Peyer's patch (tissue), 4 donors: ENCODE measurements around the gene CYS1.

Experiments used
- POLR2A ChIP-seq, 2 donors: fragments of 450-650 bp; IDR thresholded peaks; one replicate each; pipeline ENCODE4 v1.5.1; 2017; ENCODE audit warnings: antibody characterized with exemption in 2 of 2, mild to moderate bottlenecking in 2 of 2, moderate library complexity in 2 of 2
- TF ChIP-seq, protein P1 (sequence below), 6 experiments: fragments of 450-650 bp in 4 of 6; fragments of 200-600 bp in 2 of 6; sonication (generic) in 1 of 6; IDR thresholded peaks; one replicate each; pipeline ENCODE4 v1.5.1; 2017 to 2019; ENCODE audit warnings: antibody characterized with exemption in 6 of 6, mild to moderate bottlenecking in 3 of 6, moderate library complexity in 1 of 6

DNA sequence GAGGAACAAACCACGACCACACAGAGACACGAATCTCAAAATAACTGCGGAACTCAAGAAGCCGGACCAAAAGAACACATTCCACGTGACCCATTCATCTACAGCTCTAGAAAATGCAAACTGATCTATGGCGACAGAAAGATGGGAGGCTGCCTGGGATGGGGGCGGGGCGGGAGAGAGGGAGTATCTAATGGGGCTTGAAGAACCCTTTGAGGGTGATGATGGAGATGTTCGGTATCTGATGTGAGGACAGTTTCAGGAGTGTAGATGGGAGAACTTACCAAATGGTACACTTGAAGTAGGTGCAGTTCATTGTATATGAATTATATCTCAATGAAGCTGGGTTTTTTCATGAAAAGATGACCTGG lies 71.4 kb downstream of the CYS1 start:
- TF ChIP-seq, protein P1, sequence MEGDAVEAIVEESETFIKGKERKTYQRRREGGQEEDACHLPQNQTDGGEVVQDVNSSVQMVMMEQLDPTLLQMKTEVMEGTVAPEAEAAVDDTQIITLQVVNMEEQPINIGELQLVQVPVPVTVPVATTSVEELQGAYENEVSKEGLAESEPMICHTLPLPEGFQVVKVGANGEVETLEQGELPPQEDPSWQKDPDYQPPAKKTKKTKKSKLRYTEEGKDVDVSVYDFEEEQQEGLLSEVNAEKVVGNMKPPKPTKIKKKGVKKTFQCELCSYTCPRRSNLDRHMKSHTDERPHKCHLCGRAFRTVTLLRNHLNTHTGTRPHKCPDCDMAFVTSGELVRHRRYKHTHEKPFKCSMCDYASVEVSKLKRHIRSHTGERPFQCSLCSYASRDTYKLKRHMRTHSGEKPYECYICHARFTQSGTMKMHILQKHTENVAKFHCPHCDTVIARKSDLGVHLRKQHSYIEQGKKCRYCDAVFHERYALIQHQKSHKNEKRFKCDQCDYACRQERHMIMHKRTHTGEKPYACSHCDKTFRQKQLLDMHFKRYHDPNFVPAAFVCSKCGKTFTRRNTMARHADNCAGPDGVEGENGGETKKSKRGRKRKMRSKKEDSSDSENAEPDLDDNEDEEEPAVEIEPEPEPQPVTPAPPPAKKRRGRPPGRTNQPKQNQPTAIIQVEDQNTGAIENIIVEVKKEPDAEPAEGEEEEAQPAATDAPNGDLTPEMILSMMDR (IDR thresholded peaks at IDR 0.05): no peak
- TF ChIP-seq POLR2A (IDR thresholded peaks at IDR 0.05): no peak
